Activated T-cell treated with anti-CD3 and anti-CD28 coated beads, Interleukin-2, amount 50 U/mL, for 72 hours (primary cell): ENCODE measurements around the gene TMEM229A. TPM values are rescaled to one million over a fixed set of nuclear protein-coding genes. Genes with fewer than 3 reads are reported as not detected.

ENCODE experiments used
- ATAC-seq, 2 donors: fragments of 150-1000 bp; cut with Tn5 transposase; replicated peaks in 1 of 2; 2 replicates each; pipeline ENCODE4 v1.10.0; 2021; ENCODE audit warnings: moderate library complexity in 2 of 2, mild to moderate bottlenecking in 1 of 2
- DNase-seq, 2 donors: peaks; one replicate each; pipeline ENCODE4 v3.0.0; 2021 to 2022; ENCODE audit warnings: mixed read lengths in 1 of 2
- H3K27ac Mint-ChIP-seq: one replicate; pipeline ENCODE4 v1.8.0; 2022; ENCODE audit warnings: mild to moderate bottlenecking, moderate library complexity, mixed read lengths
- H3K27me3 Mint-ChIP-seq: one replicate; pipeline ENCODE4 v1.8.0; 2022; ENCODE audit warnings: low read depth, mixed read lengths
- H3K36me3 Mint-ChIP-seq, 2 donors: one replicate each; pipeline ENCODE4 v1.8.0; 2022; ENCODE audit warnings: mixed read lengths in 2 of 2, mild to moderate bottlenecking in 1 of 2; ENCODE audit not compliant: insufficient read depth in 2 of 2
- H3K4me1 Mint-ChIP-seq: one replicate; pipeline ENCODE4 v1.8.0; 2022; ENCODE audit warnings: low read depth, mixed read lengths
- H3K4me3 Mint-ChIP-seq, 2 donors: one replicate each; pipeline ENCODE4 v1.8.0; 2022; ENCODE audit warnings: mild to moderate bottlenecking in 2 of 2, mixed read lengths in 2 of 2, moderate library complexity in 2 of 2
- H3K9me3 Mint-ChIP-seq, 2 donors: one replicate each; pipeline ENCODE4 v1.8.0; 2022; ENCODE audit warnings: mixed read lengths in 2 of 2
- total RNA-seq, 2 donors: library from RNA; stranded (reverse); gene quantifications; one replicate each; pipeline ENCODE4 v1.2.3, GENCODE V29; 2022

The TMEM229A gene
- total RNA-seq, 2 donors from 2014 or later, result not detected

DNA sequence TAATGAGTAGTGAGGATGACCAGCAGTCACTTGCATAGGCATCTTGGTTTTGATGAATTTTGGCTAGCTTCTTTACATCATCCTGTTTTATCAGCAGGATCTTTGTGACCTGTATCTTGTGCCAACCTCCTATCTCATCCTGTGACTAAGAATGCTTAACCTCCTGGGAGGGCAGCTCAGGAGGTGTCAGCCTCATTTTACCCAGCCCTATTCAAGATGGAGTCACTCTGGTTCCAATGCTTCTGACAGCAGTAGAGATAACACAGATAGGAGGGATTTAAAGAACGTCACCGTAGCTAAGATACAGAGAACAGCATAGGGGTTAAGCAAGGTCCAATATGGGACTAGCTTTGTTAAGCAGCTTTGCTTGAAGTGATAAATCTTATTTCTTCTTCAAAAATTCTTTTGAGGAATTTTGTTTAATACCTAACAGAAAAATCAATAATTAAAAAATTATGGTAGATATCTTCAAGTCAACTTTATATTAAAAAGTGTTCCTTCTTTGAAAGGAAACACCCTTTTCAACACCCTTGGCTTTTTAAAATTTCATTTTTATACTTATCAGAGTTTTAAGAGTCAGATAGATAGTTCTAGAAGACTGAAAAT lies 39.9 kb downstream of the TMEM229A start:
- Mint-ChIP-seq H3K4me1 (no peaks in the 10 kb centered on the region), H3K36me3 (peaks cover 0 to 3% of the 10 kb centered on the region in 2 donors), H3K9me3 (peaks cover 2 to 5% of the 10 kb centered on the region in 2 donors), H3K4me3 (no peak overlapping the region), H3K27ac (no peak overlapping the region), H3K27me3 (peaks cover 6% of the 10 kb centered on the region)
- no peak for ATAC-seq
- no peak for DNase-seq

DNA sequence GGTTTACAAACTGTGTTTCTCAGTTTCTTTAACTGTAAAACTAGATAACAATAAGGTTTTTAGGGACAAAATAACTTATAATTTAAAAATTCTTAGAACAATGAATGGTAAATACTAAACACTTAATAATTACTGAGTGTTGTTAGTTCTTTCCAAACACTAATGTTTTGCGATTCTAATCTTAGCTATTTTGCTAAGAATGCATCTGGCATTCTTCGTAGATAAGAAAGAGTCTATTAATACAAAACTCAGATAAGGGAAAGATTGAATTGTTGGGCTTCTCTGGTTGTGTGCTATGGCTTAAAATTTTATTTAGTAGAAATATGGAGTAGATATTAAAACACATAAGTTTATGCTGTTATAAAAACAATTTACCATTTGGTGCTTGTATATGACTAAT lies 45.4 kb downstream of the TMEM229A start:
- Mint-ChIP-seq H3K27ac (no peak overlapping the region), H3K27me3 (peaks cover 6% of the 10 kb centered on the region), H3K4me3 (no peak overlapping the region), H3K4me1 (no peaks in the 10 kb centered on the region), H3K36me3 (no peaks in the 10 kb centered on the region), H3K9me3 (peaks cover 2 to 3% of the 10 kb centered on the region in 2 donors)
- DNase-seq, result no peak
- ATAC-seq, result no peak

Other genes starting within 250 kb of the TMEM229A start
- gene HYAL4, start 187.9 kb downstream of the TMEM229A start, total RNA-seq, result 1 to 10 TPM in 1 of 2 donors, under 1 TPM in 1; 0.48 to 1.8 TPM
- gene SPAM1, start 107.8 kb downstream of the TMEM229A start, total RNA-seq, result not detected